GM10248 (cell line): Measurements from ENCODE around the gene HPN.

Source experiments
- CTCF ChIA-PET: fragments of 300-600 bp; sonication (Branson Sonifier 250); formaldehyde crosslinking; extraction: SDS; loops from one replicate; lab custom pipeline; 2021; ENCODE audit warnings: antibody characterized with exemption; lab: Yijun Ruan, JAX
- POLR2A ChIA-PET: fragments of 350-650 bp; sonication (Branson Sonifier 250); formaldehyde crosslinking; extraction: SDS; loops from one replicate; lab custom pipeline; 2020; ENCODE audit warnings: antibody characterized with exemption; lab: Yijun Ruan, JAX
- DNase-seq: peaks from one replicate; pipeline ENCODE4 v3.0.0; 2012; ENCODE audit errors: extremely low spot score
- CTCF ChIP-seq: IDR thresholded peaks from 2 replicates; pipeline ENCODE4 v1.5.1; 2012; ENCODE audit warnings: mild to moderate bottlenecking, low read depth; ENCODE audit errors: extremely low read depth, missing control alignments, control extremely low read depth

The HPN gene

GRCh38 chr19:35076026-35076370 lies 34.5 kb downstream of the HPN start:
- no peak for DNase-seq
- no peak for TF ChIP-seq CTCF
- POLR2A ChIA-PET = no interaction called here
- CTCF ChIA-PET = interaction anchor here (8.3 kb wide), 1 partner anchor 9 kb away, joined by 38 read pairs; no protein-coding TSS in a partner anchor

GRCh38 chr19:35076657-35077056 lies 35.1 kb downstream of the HPN start:
- DNase-seq = no peak
- CTCF ChIA-PET = interaction anchor here (8.3 kb wide), 1 partner anchor 9 kb away, joined by 38 read pairs; no protein-coding TSS in a partner anchor
- POLR2A ChIA-PET = no interaction called here
- TF ChIP-seq CTCF = no peak

GRCh38 chr19:35077411-35078223 lies 36.1 kb downstream of the HPN start:
- TF ChIP-seq CTCF = no peak
- ChIA-PET POLR2A (no interaction called here), CTCF (interaction anchor here (1.2 to 8.3 kb wide), 2 partner anchors 8 to 10 kb away, joined by 3 to 38 read pairs; no protein-coding TSS in a partner anchor)
- DNase-seq = no peak

GRCh38 chr19:35079826-35080225 lies 38.3 kb downstream of the HPN start:
- no peak for TF ChIP-seq CTCF
- ChIA-PET CTCF (interaction anchor here (1.2 to 8.3 kb wide), 3 partner anchors 10 to 36 kb away, joined by 4 to 38 read pairs (median 5); no protein-coding TSS in a partner anchor), POLR2A (no interaction called here)
- DNase-seq = no peak

- DNase-seq = no peak
- CTCF ChIA-PET = interaction anchor here (1.2 to 8.3 kb wide), 4 partner anchors 9 to 36 kb away, joined by 4 to 38 read pairs (median 5); no protein-coding TSS in a partner anchor
- no peak for TF ChIP-seq CTCF
- POLR2A ChIA-PET = no interaction called here
Measured at GRCh38 chr19:35080613-35081170, 39.2 kb downstream of the HPN start.

GRCh38 chr19:35081201-35081600 lies 39.7 kb downstream of the HPN start:
- TF ChIP-seq CTCF = no peak
- ChIA-PET POLR2A (no interaction called here), CTCF (interaction anchor here (0.8 to 8.3 kb wide), 3 partner anchors 11 to 37 kb away, joined by 3 to 38 read pairs (median 5); no protein-coding TSS in a partner anchor)
- DNase-seq = no peak
